ENCODE data around the gene PHAX.

DNA sequence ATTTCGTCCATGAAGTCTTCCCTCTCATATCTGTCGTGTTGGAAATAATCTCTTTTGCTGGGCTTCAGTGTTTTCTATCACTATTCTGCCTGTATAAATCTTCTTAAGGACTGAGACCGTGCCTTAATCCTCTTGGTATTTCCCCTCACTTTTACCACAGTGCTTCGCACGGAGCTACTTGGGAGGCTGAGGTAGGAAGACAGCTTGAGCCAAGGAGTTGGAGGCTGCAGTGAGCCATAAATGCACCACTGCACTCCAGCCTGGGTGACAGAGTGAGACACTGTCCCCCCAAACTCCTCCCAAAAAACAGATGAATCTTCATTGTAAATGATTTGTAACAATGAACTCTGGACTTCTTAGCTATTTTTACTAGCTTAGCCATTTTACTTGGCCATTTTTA, 57.8 kb downstream of the PHAX start:
- TF ChIP-seq POLR2A (IDR thresholded peaks at IDR 0.05), result no peak
- TF ChIP-seq, protein P1, sequence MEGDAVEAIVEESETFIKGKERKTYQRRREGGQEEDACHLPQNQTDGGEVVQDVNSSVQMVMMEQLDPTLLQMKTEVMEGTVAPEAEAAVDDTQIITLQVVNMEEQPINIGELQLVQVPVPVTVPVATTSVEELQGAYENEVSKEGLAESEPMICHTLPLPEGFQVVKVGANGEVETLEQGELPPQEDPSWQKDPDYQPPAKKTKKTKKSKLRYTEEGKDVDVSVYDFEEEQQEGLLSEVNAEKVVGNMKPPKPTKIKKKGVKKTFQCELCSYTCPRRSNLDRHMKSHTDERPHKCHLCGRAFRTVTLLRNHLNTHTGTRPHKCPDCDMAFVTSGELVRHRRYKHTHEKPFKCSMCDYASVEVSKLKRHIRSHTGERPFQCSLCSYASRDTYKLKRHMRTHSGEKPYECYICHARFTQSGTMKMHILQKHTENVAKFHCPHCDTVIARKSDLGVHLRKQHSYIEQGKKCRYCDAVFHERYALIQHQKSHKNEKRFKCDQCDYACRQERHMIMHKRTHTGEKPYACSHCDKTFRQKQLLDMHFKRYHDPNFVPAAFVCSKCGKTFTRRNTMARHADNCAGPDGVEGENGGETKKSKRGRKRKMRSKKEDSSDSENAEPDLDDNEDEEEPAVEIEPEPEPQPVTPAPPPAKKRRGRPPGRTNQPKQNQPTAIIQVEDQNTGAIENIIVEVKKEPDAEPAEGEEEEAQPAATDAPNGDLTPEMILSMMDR (IDR thresholded peaks at IDR 0.05), result no peak
